HepG2 (cell line): ENCODE results near the gene HS3ST3A1. TPM values are rescaled to one million over a fixed set of nuclear protein-coding genes. Genes with fewer than 3 reads are reported as not detected.

Experiments used
- GTF2F1 ChIP-seq: fragments of 150-350 bp; IDR thresholded peaks from 2 replicates; pipeline ENCODE4 v1.6.1; 2014; ENCODE audit warnings: low read length
- PBX2 ChIP-seq: IDR thresholded peaks from 2 replicates; pipeline ENCODE4 v1.6.1; 2016; ENCODE audit warnings: control low read depth
- POLR2A ChIP-seq, 2 experiments: IDR thresholded peaks; 2 replicates each; pipeline ENCODE4 v1.6.1; 2011; ENCODE audit warnings: low read depth in 2 of 2, low read length in 2 of 2, mild to moderate bottlenecking in 1 of 2, moderate library complexity in 1 of 2; ENCODE audit not compliant: insufficient read depth in 1 of 2
- ZNF207 ChIP-seq: fragments of 450-650 bp; IDR thresholded peaks from 2 replicates; pipeline ENCODE4 v1.6.1; 2016; ENCODE audit warnings: antibody characterized with exemption, borderline replicate concordance
- ZNF382 ChIP-seq: sonication (generic); formaldehyde crosslinking; IDR thresholded peaks from 2 replicates; pipeline ENCODE4 v1.5.0; 2020; ENCODE audit warnings: missing genetic modification reagents, mild to moderate bottlenecking, borderline replicate concordance
- ZNF513 ChIP-seq: sonication (generic); formaldehyde crosslinking; conservative IDR thresholded peaks from 2 replicates; pipeline ENCODE4 v1.5.0; 2020; ENCODE audit warnings: missing genetic modification reagents
- ZNF546 ChIP-seq: sonication (generic); formaldehyde crosslinking; conservative IDR thresholded peaks from 2 replicates; pipeline ENCODE4 v1.8.1; 2023; ENCODE audit warnings: mild to moderate bottlenecking, missing genetic modification reagents
- ZNF615 ChIP-seq: sonication (generic); formaldehyde crosslinking; IDR thresholded peaks from 2 replicates; pipeline ENCODE4 v1.5.0; 2020; ENCODE audit warnings: mild to moderate bottlenecking, missing genetic modification reagents, borderline replicate concordance
- ZXDC ChIP-seq: sonication (generic); formaldehyde crosslinking; IDR thresholded peaks from 2 replicates; pipeline ENCODE4 v1.5.0; 2020; ENCODE audit warnings: mild to moderate bottlenecking, missing genetic modification reagents
- polyA plus RNA-seq, 8 experiments: library from polyadenylated mRNA; depleted of rRNA in 3 of 8; stranded (reverse) in 7 of 8; unstranded in 1 of 8; fragments of >200 nt; fragmentation: Illumina TruSeq in 4 of 8; extraction: Trizol in 4 of 8; gene quantifications; 2 replicates each; pipeline versions ENCODE4 v1.2.1 to v1.2.3, GENCODE V29; 2011 to 2016; ENCODE audit warnings: low read depth in 4 of 8, missing spikeins in 1 of 8, mixed read lengths in 1 of 8; ENCODE audit not compliant: insufficient read depth in 1 of 8
- total RNA-seq, 5 experiments: library from RNA; depleted of rRNA; stranded (reverse); fragments of >200 nt; fragmentation: Illumina TruSeq; extraction: Trizol; gene quantifications; 2 replicates each; pipeline ENCODE4 v1.2.3, GENCODE V29; 2016; ENCODE audit warnings: low read depth in 1 of 5
- TF ChIP-seq, protein P1 (sequence below): sonication (generic); formaldehyde crosslinking; conservative IDR thresholded peaks from 2 replicates; pipeline ENCODE4 v1.4.0; 2020; ENCODE audit warnings: missing genetic modification reagents
- TF ChIP-seq, protein P2 (sequence below): sonication (generic); formaldehyde crosslinking; IDR thresholded peaks from 2 replicates; pipeline ENCODE4 v1.5.0; 2020; ENCODE audit warnings: mild to moderate bottlenecking, missing genetic modification reagents

Gene HS3ST3A1
- total and polyA plus RNA-seq, 2 of the 13 experiments (the other 11 are each of a cell fraction or from before 2014, with no cell fraction given) = 1.3 to 3.5 TPM

DNA sequence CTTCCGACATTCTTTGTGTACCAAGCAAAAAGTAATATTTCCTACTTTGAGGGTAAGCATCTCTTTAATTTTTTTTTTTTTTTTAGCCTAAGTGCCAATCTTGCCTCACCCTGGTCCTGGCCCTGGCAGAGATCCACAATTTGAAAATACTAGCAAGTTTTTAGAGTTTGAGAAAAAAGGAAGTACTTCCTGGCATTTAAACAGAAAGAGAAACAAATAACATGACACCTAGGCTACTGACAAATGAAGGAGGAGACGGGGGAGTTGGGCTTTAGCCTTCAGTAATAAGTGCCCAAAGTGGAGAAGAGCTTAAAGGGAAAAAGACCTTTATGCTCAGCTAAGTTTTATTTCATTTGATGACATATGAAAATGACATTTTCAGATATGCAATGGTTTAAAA is 92.8 kb downstream of the HS3ST3A1 start (continued):
- TF ChIP-seq, protein P1, sequence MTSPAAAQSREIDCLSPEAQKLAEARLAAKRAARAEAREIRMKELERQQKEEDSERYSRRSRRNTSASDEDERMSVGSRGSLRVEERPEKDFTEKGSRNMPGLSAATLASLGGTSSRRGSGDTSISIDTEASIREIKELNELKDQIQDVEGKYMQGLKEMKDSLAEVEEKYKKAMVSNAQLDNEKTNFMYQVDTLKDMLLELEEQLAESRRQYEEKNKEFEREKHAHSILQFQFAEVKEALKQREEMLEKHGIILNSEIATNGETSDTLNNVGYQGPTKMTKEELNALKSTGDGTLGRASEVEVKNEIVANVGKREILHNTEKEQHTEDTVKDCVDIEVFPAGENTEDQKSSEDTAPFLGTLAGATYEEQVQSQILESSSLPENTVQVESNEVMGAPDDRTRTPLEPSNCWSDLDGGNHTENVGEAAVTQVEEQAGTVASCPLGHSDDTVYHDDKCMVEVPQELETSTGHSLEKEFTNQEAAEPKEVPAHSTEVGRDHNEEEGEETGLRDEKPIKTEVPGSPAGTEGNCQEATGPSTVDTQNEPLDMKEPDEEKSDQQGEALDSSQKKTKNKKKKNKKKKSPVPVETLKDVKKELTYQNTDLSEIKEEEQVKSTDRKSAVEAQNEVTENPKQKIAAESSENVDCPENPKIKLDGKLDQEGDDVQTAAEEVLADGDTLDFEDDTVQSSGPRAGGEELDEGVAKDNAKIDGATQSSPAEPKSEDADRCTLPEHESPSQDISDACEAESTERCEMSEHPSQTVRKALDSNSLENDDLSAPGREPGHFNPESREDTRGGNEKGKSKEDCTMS = no peak
- TF ChIP-seq, protein P2, sequence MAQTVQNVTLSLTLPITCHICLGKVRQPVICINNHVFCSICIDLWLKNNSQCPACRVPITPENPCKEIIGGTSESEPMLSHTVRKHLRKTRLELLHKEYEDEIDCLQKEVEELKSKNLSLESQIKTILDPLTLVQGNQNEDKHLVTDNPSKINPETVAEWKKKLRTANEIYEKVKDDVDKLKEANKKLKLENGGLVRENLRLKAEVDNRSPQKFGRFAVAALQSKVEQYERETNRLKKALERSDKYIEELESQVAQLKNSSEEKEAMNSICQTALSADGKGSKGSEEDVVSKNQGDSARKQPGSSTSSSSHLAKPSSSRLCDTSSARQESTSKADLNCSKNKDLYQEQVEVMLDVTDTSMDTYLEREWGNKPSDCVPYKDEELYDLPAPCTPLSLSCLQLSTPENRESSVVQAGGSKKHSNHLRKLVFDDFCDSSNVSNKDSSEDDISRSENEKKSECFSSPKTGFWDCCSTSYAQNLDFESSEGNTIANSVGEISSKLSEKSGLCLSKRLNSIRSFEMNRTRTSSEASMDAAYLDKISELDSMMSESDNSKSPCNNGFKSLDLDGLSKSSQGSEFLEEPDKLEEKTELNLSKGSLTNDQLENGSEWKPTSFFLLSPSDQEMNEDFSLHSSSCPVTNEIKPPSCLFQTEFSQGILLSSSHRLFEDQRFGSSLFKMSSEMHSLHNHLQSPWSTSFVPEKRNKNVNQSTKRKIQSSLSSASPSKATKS = no peak
- no peak for TF ChIP-seq ZXDC (CRISPR knock-in tag)
- no peak for TF ChIP-seq ZNF513 (CRISPR knock-in tag)
- no peak for TF ChIP-seq ZNF207
- no peak for TF ChIP-seq POLR2A (IDR thresholded peaks at IDR 0.05; ENCODE audit: insufficient read depth in 1 of 2, low read depth in 2 of 2, low read length in 2 of 2)
- TF ChIP-seq ZNF546 (CRISPR knock-in tag) = no peak
- TF ChIP-seq ZNF382 (CRISPR knock-in tag) = no peak
- TF ChIP-seq GTF2F1 = no peak
- TF ChIP-seq PBX2 (CRISPR knock-in tag) = no peak
- TF ChIP-seq ZNF615 (CRISPR knock-in tag) = no peak
